Epithelial cell of alveolus of lung (primary cell): ENCODE measurements around the gene ATXN7L2. TPM values are rescaled to one million over a fixed set of nuclear protein-coding genes. Genes with fewer than 3 reads are reported as not detected.

Experiments used
- total RNA-seq: library from RNA; depleted of rRNA; stranded (reverse); fragments of >200 nt; gene quantifications from 2 replicates; pipeline ENCODE4 v1.2.1, GENCODE V29; 2015

Gene ATXN7L2, protein sequence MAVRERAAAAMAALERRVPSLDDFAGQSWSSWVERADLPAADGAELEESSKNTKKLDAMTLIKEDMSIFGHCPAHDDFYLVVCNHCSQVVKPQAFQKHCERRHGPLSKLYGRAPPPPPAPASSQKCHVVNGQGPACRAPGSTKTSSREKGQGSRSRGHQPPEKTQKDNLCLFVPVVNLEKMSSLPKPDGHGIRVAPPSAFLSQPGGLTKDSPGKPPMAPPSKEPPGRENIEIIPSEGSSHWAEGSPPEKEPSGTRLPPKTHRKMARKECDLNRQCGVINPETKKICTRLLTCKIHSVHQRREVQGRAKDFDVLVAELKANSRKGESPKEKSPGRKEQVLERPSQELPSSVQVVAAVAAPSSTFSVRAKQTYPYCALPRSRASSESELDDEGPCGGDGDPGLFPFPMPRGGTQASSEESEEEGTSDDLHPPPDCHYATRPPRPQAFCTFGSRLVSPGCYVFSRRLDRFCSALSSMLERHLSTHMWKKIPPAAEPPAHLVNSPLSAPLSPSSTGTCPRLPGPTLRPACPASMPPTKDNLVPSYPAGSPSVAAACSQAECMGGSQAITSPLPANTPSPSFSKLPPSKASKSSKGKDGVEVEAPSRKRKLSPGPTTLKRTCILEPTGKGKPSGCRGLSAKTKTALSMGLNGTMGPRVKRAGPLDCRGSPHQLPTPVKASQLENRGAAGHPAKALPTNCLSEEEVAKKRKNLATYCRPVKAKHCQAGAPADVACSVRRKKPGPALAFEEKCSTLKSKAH
- total RNA-seq, result 4.7 and 6.5 TPM in 2 replicates

DNA sequence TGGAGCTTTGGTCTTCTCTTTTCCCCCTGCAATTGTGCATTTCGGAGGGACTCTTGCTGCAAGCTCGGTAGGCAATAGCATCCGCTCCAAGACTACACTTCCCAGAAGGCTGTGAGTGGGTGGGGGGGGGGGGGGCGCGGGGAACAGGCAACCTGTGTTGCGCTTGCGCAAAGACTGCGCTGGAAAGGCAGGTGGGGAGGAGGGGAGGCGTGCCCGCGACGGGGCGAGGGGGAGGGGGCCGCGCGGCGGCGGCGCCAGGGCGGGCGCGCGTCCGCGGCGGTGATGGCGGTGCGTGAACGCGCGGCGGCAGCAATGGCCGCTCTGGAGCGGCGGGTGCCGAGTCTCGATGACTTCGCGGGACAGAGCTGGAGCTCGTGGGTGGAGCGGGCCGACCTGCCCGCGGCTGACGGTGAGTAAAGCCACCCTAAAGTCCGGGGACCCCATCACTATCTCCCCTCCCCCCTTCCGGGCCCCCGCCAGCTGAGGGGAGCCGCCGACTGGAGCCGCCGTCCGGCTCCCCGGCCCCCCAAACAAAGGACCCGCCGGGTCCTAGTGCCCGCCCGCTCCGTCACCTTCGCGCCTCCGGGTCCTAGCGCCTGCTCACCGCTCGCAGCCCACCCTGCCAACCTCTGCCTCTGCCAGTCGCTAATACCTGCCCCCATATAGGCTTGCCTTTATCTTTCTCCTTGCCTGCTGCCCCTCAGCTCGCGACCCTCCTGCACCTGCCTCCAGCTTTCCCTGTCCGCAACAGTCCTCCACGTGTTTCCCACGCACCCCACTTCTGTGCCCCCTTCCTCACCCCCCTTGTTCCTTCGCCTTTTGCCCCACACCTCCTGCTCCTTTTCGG is at the start of gene ATXN7L2:
ATXN7L2 (plus strand) TSS at position 234 of the 847 bp plus-strand sequence; CDS start at position 283, 49 bp downstream.

GRCh38 chr1:109466452-109467300 is 17.0 kb upstream of the ATXN7L2 start, which contains the start of gene SYPL2:
SYPL2 (plus strand) TSS chr1:109466546; CDS start chr1:109466844, 298 bp downstream.

GRCh38 chr1:109493805-109494539 is 10.3 kb downstream of the ATXN7L2 start, which contains the start of gene CYB561D1:
CYB561D1 (plus strand) TSS chr1:109494094; CDS start chr1:109494140, 46 bp downstream.

GRCh38 chr1:109509176-109510134 is 25.8 kb downstream of the ATXN7L2 start, which contains the start of gene AMIGO1:
AMIGO1 (minus strand) TSS chr1:109509727; CDS start chr1:109508912, 815 bp downstream.

GRCh38 chr1:109539676-109540075 is 56.0 kb downstream of the ATXN7L2 start, which contains the start of gene GPR61:
GPR61 (plus strand) TSS chr1:109539872; CDS start chr1:109543023, 3,151 bp downstream.

Other genes starting within 250 kb of the ATXN7L2 start
- 1.8 and 7.7 TPM in 2 replicates for gene CELSR2, start 234.4 kb upstream of the ATXN7L2 start, total RNA-seq
- 16.8 and 31.3 TPM in 2 replicates for gene PSRC1, start 200.8 kb upstream of the ATXN7L2 start, total RNA-seq
- not detected in 2 replicates for gene MYBPHL, start 176.9 kb upstream of the ATXN7L2 start, total RNA-seq
- 8.9 and 10.2 TPM in 2 replicates for gene SORT1, start 86.0 kb upstream of the ATXN7L2 start, total RNA-seq
- 22.8 and 71.2 TPM in 2 replicates for gene PSMA5, start 57.5 kb upstream of the ATXN7L2 start, total RNA-seq
- under 0.01 and 0.32 TPM in 2 replicates for gene SYPL2, start 17.4 kb upstream of the ATXN7L2 start, total RNA-seq
- gene CYB561D1, start 10.2 kb downstream of the ATXN7L2 start, total RNA-seq, result 3.5 and 5.1 TPM in 2 replicates
- gene AMIGO1, start 25.8 kb downstream of the ATXN7L2 start, total RNA-seq, result 0.78 and 2.0 TPM in 2 replicates
- not detected in 2 replicates for gene GPR61, start 56.0 kb downstream of the ATXN7L2 start, total RNA-seq
- 7.4 and 10.5 TPM in 2 replicates for gene GNAI3, start 64.7 kb downstream of the ATXN7L2 start, total RNA-seq
- 0.32 TPM in 1 of 2 replicates, not detected in the other for gene GNAT2, start 135.7 kb downstream of the ATXN7L2 start, total RNA-seq
- gene AMPD2, start 135.9 kb downstream of the ATXN7L2 start, total RNA-seq, result 49.8 and 108 TPM in 2 replicates
- gene GSTM4, start 172.2 kb downstream of the ATXN7L2 start, total RNA-seq, result 22.8 and 30.3 TPM in 2 replicates
- 23.4 and 31.6 TPM in 2 replicates for gene GSTM2, start 184.2 kb downstream of the ATXN7L2 start, total RNA-seq
- gene GSTM1, start 203.9 kb downstream of the ATXN7L2 start, total RNA-seq, result not detected in 2 replicates
- gene GSTM5, start 228.3 kb downstream of the ATXN7L2 start, total RNA-seq, result 4.9 and 14.5 TPM in 2 replicates